EL (cell line): ENCODE data around the gene CCDC148.
A peak's percentile ranks its signal among the peaks of the same experiment; 100 is the strongest.
"Not testable (repeated sequence)": the region's sequence is repeated elsewhere in the genome, so short reads cannot be mapped to it uniquely, and the experiment has no call there.

ENCODE experiments used
- DNase-seq: peaks from one replicate; pipeline ENCODE4 v3.0.0-alpha.2; 2016

Gene CCDC148

GRCh38 chr2:158276619-158277471, 179.7 kb downstream of the CCDC148 start:
- DNase-seq = no peak

GRCh38 chr2:158273791-158274190, 182.8 kb downstream of the CCDC148 start:
- no peak for DNase-seq

GRCh38 chr2:158270536-158270935, 186.0 kb downstream of the CCDC148 start:
- no peak for DNase-seq

GRCh38 chr2:158269143-158269542, 187.4 kb downstream of the CCDC148 start:
- no peak for DNase-seq

GRCh38 chr2:158266111-158266510, 190.4 kb downstream of the CCDC148 start:
- DNase-seq = no peak

DNA sequence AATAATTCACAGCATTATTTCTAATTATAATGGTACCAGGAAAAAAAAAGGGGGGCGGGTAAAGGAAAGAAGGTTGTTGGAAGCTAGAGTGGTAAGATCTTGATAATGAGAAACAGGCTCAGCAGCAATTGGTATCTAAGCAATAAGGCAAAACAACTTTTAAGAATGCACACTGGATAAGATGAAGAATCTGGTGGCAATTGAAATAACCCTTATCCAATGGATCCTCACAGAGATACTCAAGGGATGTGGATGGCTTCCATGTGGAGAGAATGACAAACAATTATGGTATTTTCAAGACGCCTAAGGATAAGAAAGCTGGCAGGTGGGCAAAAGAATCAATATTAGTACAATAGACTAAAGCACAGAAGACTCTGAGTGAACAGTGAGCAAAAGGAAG, 201.3 kb downstream of the CCDC148 start:
- no peak for DNase-seq

- DNase-seq = no peak
These were observed 203.4 kb downstream of the CCDC148 start for GRCh38 chr2:158253170-158253569.

- DNase-seq = no peak
These were observed 205.2 kb downstream of the CCDC148 start for GRCh38 chr2:158251356-158251755.

DNA sequence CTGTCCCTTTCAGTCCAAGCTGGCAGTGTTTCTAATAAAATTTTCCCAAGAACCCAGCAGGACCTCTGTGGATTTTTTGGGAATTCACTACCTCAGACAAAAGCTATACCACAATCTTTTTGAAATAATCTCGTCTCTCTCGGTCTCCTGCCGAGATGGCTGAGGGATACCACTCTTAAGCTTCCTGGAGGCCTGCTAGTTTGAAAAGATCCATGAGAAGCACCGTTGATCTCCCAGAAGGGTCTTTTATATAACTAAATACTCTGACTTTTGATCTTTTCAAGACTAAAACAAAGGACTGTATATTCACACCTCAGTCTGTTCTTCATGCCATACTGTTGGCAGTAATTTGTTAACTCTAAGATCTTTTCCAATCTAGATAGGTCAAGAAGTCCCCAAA, 213.2 kb downstream of the CCDC148 start:
- no peak for DNase-seq

GRCh38 chr2:158242280-158242679, 214.3 kb downstream of the CCDC148 start:
- DNase-seq = no peak

GRCh38 chr2:158240975-158241374, 215.6 kb downstream of the CCDC148 start:
- DNase-seq = no peak

- DNase-seq = no peak
These were observed 217.3 kb downstream of the CCDC148 start for GRCh38 chr2:158239271-158239670.

DNA sequence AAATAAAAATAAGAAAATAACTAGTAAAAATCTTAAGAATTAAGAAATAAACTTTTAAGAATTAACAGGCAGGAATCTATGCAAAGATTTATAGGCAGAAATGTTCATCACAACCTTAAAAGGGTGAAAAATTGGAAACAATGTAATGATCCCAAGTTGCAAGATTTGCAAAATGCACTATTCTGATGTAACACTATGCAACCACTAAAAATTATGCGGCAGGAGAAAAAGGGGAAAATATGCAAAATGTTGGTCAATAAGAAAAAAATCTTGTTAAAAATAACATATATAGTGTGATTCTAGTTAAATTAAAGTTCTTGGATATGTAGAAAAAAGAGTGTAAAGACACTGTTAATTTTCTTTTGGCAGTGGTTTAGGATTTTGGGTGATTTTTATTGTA, 222.1 kb downstream of the CCDC148 start:
- no peak for DNase-seq

DNA sequence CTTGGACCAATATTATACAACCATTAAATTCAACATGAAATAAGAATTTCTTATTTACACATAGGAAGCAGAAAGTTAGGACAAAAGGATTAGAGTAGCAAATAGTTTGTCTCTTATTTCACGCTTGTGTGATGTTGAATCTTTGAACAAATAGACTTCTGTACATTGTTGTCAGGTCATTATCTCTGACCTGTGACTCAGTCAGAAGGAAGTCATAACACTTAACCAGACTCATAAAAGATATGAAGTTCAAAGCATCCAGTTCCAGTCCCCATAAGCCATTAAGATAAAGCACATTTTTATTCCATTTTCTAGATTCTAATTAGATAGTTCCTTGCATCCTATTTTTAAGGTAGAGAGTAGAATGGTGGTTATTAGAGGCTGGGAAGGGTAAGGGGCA, 224.1 kb downstream of the CCDC148 start:
- peak; percentile 77 for DNase-seq

DNA sequence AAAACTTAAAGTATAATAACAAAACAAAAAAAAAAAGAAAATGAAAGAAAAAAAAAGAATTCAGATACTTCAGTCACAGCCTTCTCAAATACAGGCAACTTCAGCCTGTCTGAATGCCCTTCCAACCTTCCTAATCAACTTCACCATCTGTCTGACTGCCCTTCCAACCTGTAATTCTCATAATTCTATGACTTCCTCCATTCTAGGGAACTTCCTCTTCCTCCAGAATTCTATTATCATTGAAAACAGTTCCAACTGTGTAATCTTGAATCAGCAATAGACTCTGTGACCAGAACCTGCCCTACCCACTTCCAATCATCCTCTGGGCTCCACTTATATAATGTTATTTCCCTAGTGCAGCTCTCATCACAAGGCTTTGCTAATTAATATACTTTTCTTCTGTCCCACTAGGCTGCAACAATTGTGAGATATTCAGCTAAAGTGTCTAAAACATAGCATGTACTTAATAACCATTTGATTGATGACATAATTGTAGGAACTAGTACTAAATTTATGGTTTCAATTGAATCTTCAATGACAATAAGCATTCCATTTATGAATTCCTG, 227.5 kb downstream of the CCDC148 start:
- DNase-seq = no peak

GRCh38 chr2:158223066-158223465, 233.5 kb downstream of the CCDC148 start:
- DNase-seq = not testable (repeated sequence)

- no peak for DNase-seq
These were observed 235.2 kb downstream of the CCDC148 start for GRCh38 chr2:158221063-158222020.

DNA sequence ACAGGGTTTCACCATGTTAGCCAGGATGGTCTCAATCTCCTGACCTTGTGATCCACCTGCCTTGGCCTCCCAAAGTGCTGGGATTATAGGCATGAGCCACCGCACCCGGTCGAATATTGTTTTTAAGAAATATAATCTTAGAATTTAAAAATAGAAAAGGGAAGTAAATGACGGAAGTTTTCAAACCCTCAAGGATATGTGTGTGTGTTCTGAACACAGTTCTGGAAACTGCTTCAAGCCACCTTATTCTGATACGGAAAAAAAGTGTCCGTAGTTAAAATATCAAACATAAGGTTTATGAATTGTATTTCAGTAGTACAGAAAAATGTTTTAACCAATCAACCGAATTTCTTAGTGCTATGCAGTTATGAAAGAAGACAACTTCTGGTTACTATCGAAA, 239.0 kb downstream of the CCDC148 start:
- DNase-seq = no peak

DNA sequence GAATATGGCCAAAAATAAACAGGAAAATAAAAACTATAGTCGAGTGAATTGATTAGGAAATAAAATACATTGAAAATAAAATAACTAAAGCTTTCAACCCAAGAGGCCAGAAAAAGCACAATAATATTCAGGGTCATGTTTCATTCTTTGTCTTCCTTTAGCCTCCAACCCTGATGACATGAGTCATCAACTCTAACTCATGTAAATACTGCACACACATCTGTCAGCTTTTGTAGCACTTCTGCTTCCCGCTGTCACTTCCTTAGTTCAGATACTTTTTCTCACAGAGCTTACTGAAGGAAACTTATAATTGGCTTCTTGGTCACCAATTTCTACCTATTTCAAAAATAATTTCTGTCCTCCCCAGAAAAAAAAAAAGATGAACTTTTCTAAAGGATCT, 242.1 kb downstream of the CCDC148 start:
- peak; percentile 53 for DNase-seq

- no peak for DNase-seq
These were observed 242.8 kb downstream of the CCDC148 start for GRCh38 chr2:158213773-158214172.

DNA sequence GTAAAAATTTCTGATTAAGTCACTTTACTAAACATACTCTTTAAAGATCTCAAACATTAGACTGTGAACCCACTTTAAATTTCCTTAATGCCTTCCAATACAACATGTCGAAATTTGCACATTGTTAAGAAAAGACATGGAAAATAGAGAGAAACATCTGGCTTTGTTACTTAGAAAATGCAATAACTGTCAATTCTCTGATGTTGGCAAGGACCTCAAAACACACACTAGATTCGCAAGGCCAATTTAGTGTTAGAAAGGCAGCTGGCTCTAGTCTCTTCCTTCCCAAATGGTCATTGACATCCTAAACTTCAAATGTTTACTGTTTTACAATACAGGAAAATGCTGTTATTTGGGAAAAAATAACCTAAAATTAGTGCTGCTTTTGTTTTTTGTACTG, 244.3 kb downstream of the CCDC148 start:
- no peak for DNase-seq

- peak; percentile 55 for DNase-seq
These were observed 245.1 kb downstream of the CCDC148 start for GRCh38 chr2:158211502-158211901.

DNA sequence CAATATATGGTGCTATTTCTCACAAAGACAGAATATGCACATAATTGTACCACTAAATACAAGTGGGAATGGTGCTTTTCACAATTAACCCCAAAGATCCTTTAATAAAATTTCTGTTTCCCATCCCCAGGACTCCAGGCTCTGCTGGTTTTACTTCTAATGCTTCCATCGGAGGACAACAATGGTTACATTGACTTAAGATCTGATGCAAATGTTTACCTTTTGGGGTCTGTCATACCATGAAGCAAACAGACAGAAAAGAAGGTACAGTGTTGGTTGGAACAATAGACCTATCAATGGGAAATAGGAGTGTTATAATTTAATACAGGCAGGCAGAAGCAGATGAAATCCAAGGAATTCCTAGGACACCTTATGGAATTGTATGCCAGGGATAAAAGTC, 249.2 kb downstream of the CCDC148 start:
- no peak for DNase-seq
